CD14-positive monocyte (primary cell): ENCODE measurements around the gene SBF1. TPM values are rescaled to one million over a fixed set of nuclear protein-coding genes. Genes with fewer than 3 reads are reported as not detected.

ENCODE experiments used
- DNase-seq, 3 donors: peaks; one replicate each; pipeline ENCODE4 v3.0.0-alpha.2; 2011 to 2022
- H2AFZ ChIP-seq: 2 replicates; pipeline ENCODE4 v1.6.0; 2012; ENCODE audit warnings: mild to moderate bottlenecking, low read depth, low read length, inconsistent platforms; ENCODE audit not compliant: insufficient read depth, poor library complexity, severe bottlenecking
- H3K27ac ChIP-seq, 2 donors: 1 replicate in 1 of 2; 2 replicates in 1 of 2; pipeline ENCODE4 v1.5.1; 2012 to 2013; ENCODE audit warnings: low read length in 2 of 2, control low read depth in 1 of 2, inconsistent platforms in 1 of 2, low read depth in 1 of 2, mild to moderate bottlenecking in 1 of 2
- H3K27me3 ChIP-seq, 2 donors: one replicate each; pipeline versions ENCODE4 v1.6.0 to v1.6.1; 2011 to 2013; ENCODE audit warnings: low read length in 2 of 2; ENCODE audit not compliant: control insufficient read depth in 2 of 2, insufficient read depth in 2 of 2
- H3K36me3 ChIP-seq, 2 donors: replicated peaks in 1 of 2; 1 replicate in 1 of 2; 2 replicates in 1 of 2; pipeline versions ENCODE4 v1.5.1 to v1.6.1; 2012 to 2013; ENCODE audit warnings: low read length in 2 of 2, control low read depth in 1 of 2, inconsistent platforms in 1 of 2, mild to moderate bottlenecking in 1 of 2; ENCODE audit not compliant: insufficient read depth in 2 of 2, control insufficient read depth in 1 of 2
- H3K4me1 ChIP-seq, 2 donors: 1 replicate in 1 of 2; 2 replicates in 1 of 2; pipeline versions ENCODE4 v1.5.1 to v1.6.1; 2012 to 2013; ENCODE audit warnings: low read length in 2 of 2, control low read depth in 1 of 2, inconsistent platforms in 1 of 2, mild to moderate bottlenecking in 1 of 2, moderate library complexity in 1 of 2; ENCODE audit not compliant: insufficient read depth in 2 of 2, control insufficient read depth in 1 of 2
- H3K4me2 ChIP-seq: replicated peaks from 2 replicates; pipeline ENCODE3; 2012; ENCODE audit warnings: low read length, moderate library complexity, mild to moderate bottlenecking; ENCODE audit not compliant: poor library complexity, severe bottlenecking; ENCODE audit errors: extremely low read depth
- H3K4me3 ChIP-seq, 3 experiments: fragments of 200-600 bp in 1 of 3; sonication (generic) in 1 of 3; replicated peaks in 1 of 3; 1 replicate in 2 of 3; 2 replicates in 1 of 3; pipeline ENCODE4 v1.5.1; 2011 to 2013; ENCODE audit warnings: low read length in 3 of 3, mild to moderate bottlenecking in 3 of 3, control low read depth in 2 of 3, low read depth in 2 of 3, inconsistent platforms in 1 of 3, moderate library complexity in 1 of 3
- H3K79me2 ChIP-seq: 2 replicates; pipeline ENCODE4 v1.6.0; 2012; ENCODE audit warnings: mild to moderate bottlenecking, control low read depth, inconsistent platforms, low read length, moderate library complexity; ENCODE audit not compliant: insufficient read depth
- H3K9ac ChIP-seq: 2 replicates; pipeline ENCODE4 v1.6.0; 2017; ENCODE audit warnings: low read length, mild to moderate bottlenecking; ENCODE audit not compliant: insufficient read depth, poor library complexity, severe bottlenecking
- H3K9me3 ChIP-seq, 2 donors: replicated peaks in 1 of 2; 1 replicate in 1 of 2; 2 replicates in 1 of 2; pipeline versions ENCODE4 v1.5.1 to v1.6.1; 2012 to 2013; ENCODE audit warnings: low read length in 2 of 2, control low read depth in 1 of 2; ENCODE audit not compliant: control insufficient read depth in 1 of 2, insufficient read depth in 1 of 2
- H4K20me1 ChIP-seq: 2 replicates; pipeline ENCODE4 v1.6.0; 2012; ENCODE audit warnings: mild to moderate bottlenecking, low read length, control low read depth, moderate library complexity; ENCODE audit not compliant: insufficient read depth
- H3K27ac Mint-ChIP-seq, 7 donors: one replicate each; pipeline ENCODE4 v1.8.0; 2020; ENCODE audit warnings: mild to moderate bottlenecking in 7 of 7, mixed read lengths in 7 of 7, moderate library complexity in 6 of 7, inconsistent platforms in 2 of 7
- H3K27me3 Mint-ChIP-seq, 3 donors: one replicate each; pipeline ENCODE4 v1.8.0; 2021 to 2022; ENCODE audit warnings: low read depth in 3 of 3, mild to moderate bottlenecking in 3 of 3, mixed read lengths in 3 of 3, moderate library complexity in 3 of 3, inconsistent platforms in 1 of 3
- H3K36me3 Mint-ChIP-seq, 2 donors: one replicate each; pipeline ENCODE4 v1.8.0; 2020; ENCODE audit warnings: mixed read lengths in 2 of 2, inconsistent platforms in 1 of 2, mild to moderate bottlenecking in 1 of 2
- H3K4me1 Mint-ChIP-seq: one replicate; pipeline ENCODE4 v1.8.0; 2020; ENCODE audit warnings: mild to moderate bottlenecking, mixed read lengths
- H3K4me3 Mint-ChIP-seq, 2 donors: one replicate each; pipeline ENCODE4 v1.8.0; 2020; ENCODE audit warnings: mild to moderate bottlenecking in 2 of 2, mixed read lengths in 2 of 2, moderate library complexity in 1 of 2
- H3K9me3 Mint-ChIP-seq, 7 donors: one replicate each; pipeline ENCODE4 v1.8.0; 2020 to 2022; ENCODE audit warnings: mixed read lengths in 7 of 7, mild to moderate bottlenecking in 6 of 7, moderate library complexity in 6 of 7, inconsistent platforms in 2 of 7
- CTCF ChIP-seq: fragments of 200-600 bp; IDR thresholded peaks from one replicate; pipeline ENCODE4 v1.8.0; 2022; ENCODE audit warnings: antibody characterized with exemption, mild to moderate bottlenecking
- whole genome bisulfite sequencing: methylation state at CpG from one replicate; pipeline ENCODE4 v1.1.5; 2013; ENCODE audit warnings: missing lambda C conversion rate; ENCODE audit not compliant: insufficient coverage; 5-methylcytosine and 5-hydroxymethylcytosine counted together
- intact Hi-C, 2 donors: fragments of 100-400 bp; cut with micrococcal nuclease; formaldehyde crosslinking; loops; one replicate each; pipeline versions ENCODE4 v1.15.0 to v1.15.1; 2023
- polyA plus RNA-seq, 3 donors: library from polyadenylated mRNA; depleted of rRNA in 1 of 3; unstranded in 2 of 3; stranded (reverse) in 1 of 3; fragments of 300-500 nt in 2 of 3; fragments of >200 nt in 1 of 3; fragmentation: Illumina TruSeq in 2 of 3; gene quantifications; 1 replicate in 2 of 3; 2 replicates in 1 of 3; pipeline ENCODE4 v1.2.3, GENCODE V29; 2012 to 2021

Gene SBF1
- polyA plus RNA-seq, 3 donors: 4.0 to 45.9 (median 6.2) TPM

GRCh38 chr22:50400931-50401330 lies 73.9 kb downstream of the SBF1 start:
- peak overlapping the region; percentile 40 to 96 for H3K27ac ChIP-seq
- no peak for DNase-seq
- Mint-ChIP-seq H3K4me3 (no peak overlapping the region), H3K27me3 (peaks cover 0 to 3% (median 0%) of the 10 kb centered on the region in 3 donors), H3K4me1 (peaks cover 67% of the 10 kb centered on the region), H3K27ac (peak overlapping the region in 6 of 7 donors; percentile 25 to 98 (median 96)), H3K36me3 (peaks cover 17 to 47% of the 10 kb centered on the region in 2 donors), H3K9me3 (peaks cover 0 to 3% (median 0%) of the 10 kb centered on the region in 7 donors)
- no peaks in the 10 kb centered on the region for H3K27me3 ChIP-seq
- H3K4me1 ChIP-seq: peaks cover 54 to 74% of the 10 kb centered on the region in 2 donors
- H3K4me2 ChIP-seq: no peak overlapping the region
- H3K4me3 ChIP-seq: no peak overlapping the region
- no peaks in the 10 kb centered on the region for H3K9me3 ChIP-seq
- intact Hi-C loops: no loop called here
- no peak overlapping the region for H2AFZ ChIP-seq
- TF ChIP-seq CTCF: no peak
- peaks cover 43% of the 10 kb centered on the region for H3K79me2 ChIP-seq
- peaks cover 10 to 20% of the 10 kb centered on the region in 2 donors for H3K36me3 ChIP-seq
- WGBS: 89% methylated on average over 3 of the region's 5 CpGs
- H3K9ac ChIP-seq: no peak overlapping the region
- H4K20me1 ChIP-seq: peaks cover 6% of the 10 kb centered on the region

GRCh38 chr22:50400406-50400805 lies 74.4 kb downstream of the SBF1 start:
- peaks cover 12 to 25% of the 10 kb centered on the region in 2 donors for H3K36me3 ChIP-seq
- H3K27ac Mint-ChIP-seq: peak overlapping the region; percentile 94 to 98 (median 96)

More at GRCh38 chr22:50400406-50400805, 74.4 kb downstream of the SBF1 start:
- Mint-ChIP-seq H3K4me1 (peaks cover 67% of the 10 kb centered on the region), H3K27me3 (peaks cover 0 to 3% (median 0%) of the 10 kb centered on the region in 3 donors), H3K9me3 (peaks cover 0 to 3% (median 0%) of the 10 kb centered on the region in 7 donors), H3K4me3 (peak overlapping the region; percentile 64 to 83), H3K36me3 (peaks cover 18 to 45% of the 10 kb centered on the region in 2 donors)
- Histone ChIP-seq H2AFZ (peak overlapping the region; percentile 73), H3K4me1 (peaks cover 54 to 74% of the 10 kb centered on the region in 2 donors), H3K27ac (peak overlapping the region; percentile 96 to 97), H3K9me3 (no peaks in the 10 kb centered on the region), H3K4me2 (peak overlapping the region; percentile 68), H3K4me3 (peak overlapping the region in 1 of 3 experiments; percentile 55), H3K79me2 (peaks cover 45% of the 10 kb centered on the region), H4K20me1 (peaks cover 6% of the 10 kb centered on the region), H3K27me3 (no peaks in the 10 kb centered on the region), H3K9ac (peak overlapping the region; percentile 75)
- no peak for TF ChIP-seq CTCF
- 19% methylated on average over 2 of the region's 4 CpGs for WGBS
- intact Hi-C loops: no loop called here
- DNase-seq: peak in 1 of 3 donors; percentile 68
